Measurements from ENCODE around the gene SYT14. TPM values are rescaled to one million over a fixed set of nuclear protein-coding genes. Genes with fewer than 3 reads are reported as not detected.

The SYT14 gene
- total RNA-seq, 1 experiment from 2014 or later: 10.3 TPM

DNA sequence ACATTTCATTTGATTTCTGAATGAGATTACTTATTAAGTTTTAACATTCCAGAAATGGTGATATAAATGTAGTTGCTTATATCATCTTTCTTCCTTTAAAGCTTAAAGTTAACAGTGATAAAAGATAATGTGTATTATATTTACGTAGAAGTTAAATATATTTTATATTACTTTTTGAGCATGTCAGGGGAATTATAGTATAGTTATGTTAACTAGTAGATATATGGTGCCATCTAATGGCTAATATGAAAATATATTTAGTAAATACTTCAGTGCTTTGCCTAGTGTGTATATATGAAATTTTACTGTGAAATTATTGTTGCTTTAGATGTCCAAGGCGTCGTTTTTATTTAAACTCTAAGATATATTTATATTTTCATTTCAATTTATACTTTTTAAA lies 51.5 kb downstream of the SYT14 start:
- no peak overlapping the region for H2BK15ac ChIP-seq (ENCODE audit: low read depth, low read length)

More for the DNA sequence above, 51.5 kb downstream of the SYT14 start:
- Histone ChIP-seq H3K4me2 (ENCODE audit: insufficient read depth, insufficient read length, low read length) (no peak overlapping the region), H4K5ac (ENCODE audit: insufficient read length, low read depth, low read length) (no peak overlapping the region), H3K27ac (ENCODE audit: insufficient read length, low read depth, low read length) (no peak overlapping the region), H2AK5ac (ENCODE audit: insufficient read length, low read length) (no peak overlapping the region), H2BK12ac (ENCODE audit: insufficient read length, low read depth, low read length) (no peak overlapping the region), H3K14ac (ENCODE audit: insufficient read depth, low read length) (no peak overlapping the region), H3K9me3 (ENCODE audit: control insufficient read depth, low read depth, low read length) (no peaks in the 10 kb centered on the region), H3K27me3 (ENCODE audit: insufficient read depth, low read length) (no peaks in the 10 kb centered on the region), H3K56ac (ENCODE audit: insufficient read length, low read depth, low read length) (no peak overlapping the region), H4K20me1 (ENCODE audit: control insufficient read depth, insufficient read depth, insufficient read length) (no peaks in the 10 kb centered on the region), H3K79me1 (ENCODE audit: insufficient read depth, low read depth, low read length, poor library complexity, severe bottlenecking) (peaks cover 6% of the 10 kb centered on the region), H4K91ac (ENCODE audit: insufficient read length, low read depth, low read length) (no peak overlapping the region), H3K79me2 (ENCODE audit: insufficient read depth, low read length) (no peaks in the 10 kb centered on the region), H3K18ac (ENCODE audit: insufficient read length, low read depth, low read length) (no peak overlapping the region), H3K23ac (ENCODE audit: insufficient read length, low read depth, low read length) (no peak overlapping the region), H2BK20ac (ENCODE audit: low read depth, low read length, poor library complexity, severe bottlenecking) (no peak overlapping the region), H2BK5ac (ENCODE audit: insufficient read length, low read length) (no peak overlapping the region), H3T11ph (ENCODE audit: low read length) (no peak overlapping the region), H2BK120ac (ENCODE audit: low read depth, low read length, poor library complexity, severe bottlenecking) (no peak overlapping the region), H3K23me2 (ENCODE audit: insufficient read length, low read depth, low read length, poor library complexity, severe bottlenecking) (no peaks in the 10 kb centered on the region), H4K8ac (replicated peaks; ENCODE audit: insufficient read length, low read depth, low read length) (no peak overlapping the region), H3K4ac (ENCODE audit: low read depth, low read length) (no peak overlapping the region), H3K9ac (ENCODE audit: extremely low read depth, insufficient read length, low read length) (no peak overlapping the region), H2AFZ (ENCODE audit: low read length) (no peak overlapping the region), H3K4me1 (ENCODE audit: insufficient read depth, low read length) (no peaks in the 10 kb centered on the region)
- Mint-ChIP-seq H3K27ac (no peak overlapping the region), H3K9me3 (peaks cover 0 to 10% of the 10 kb centered on the region in 2 experiments; a peak in 3 of 5 replicates), H3K36me3 (ENCODE audit: insufficient read depth in 1 of 3, low read depth in 3 of 3) (peaks cover 11 to 17% (median 13%) of the 10 kb centered on the region in 3 experiments; a peak in 6 of 7 replicates), H3K4me3 (no peak overlapping the region), H3K27me3 (ENCODE audit: low read depth) (no peaks in the 10 kb centered on the region; the same call in 1 of the 2 replicates), H3K4me1 (peaks cover 14 to 15% of the 10 kb centered on the region in 2 experiments)
- TF ChIP-seq, protein P1, sequence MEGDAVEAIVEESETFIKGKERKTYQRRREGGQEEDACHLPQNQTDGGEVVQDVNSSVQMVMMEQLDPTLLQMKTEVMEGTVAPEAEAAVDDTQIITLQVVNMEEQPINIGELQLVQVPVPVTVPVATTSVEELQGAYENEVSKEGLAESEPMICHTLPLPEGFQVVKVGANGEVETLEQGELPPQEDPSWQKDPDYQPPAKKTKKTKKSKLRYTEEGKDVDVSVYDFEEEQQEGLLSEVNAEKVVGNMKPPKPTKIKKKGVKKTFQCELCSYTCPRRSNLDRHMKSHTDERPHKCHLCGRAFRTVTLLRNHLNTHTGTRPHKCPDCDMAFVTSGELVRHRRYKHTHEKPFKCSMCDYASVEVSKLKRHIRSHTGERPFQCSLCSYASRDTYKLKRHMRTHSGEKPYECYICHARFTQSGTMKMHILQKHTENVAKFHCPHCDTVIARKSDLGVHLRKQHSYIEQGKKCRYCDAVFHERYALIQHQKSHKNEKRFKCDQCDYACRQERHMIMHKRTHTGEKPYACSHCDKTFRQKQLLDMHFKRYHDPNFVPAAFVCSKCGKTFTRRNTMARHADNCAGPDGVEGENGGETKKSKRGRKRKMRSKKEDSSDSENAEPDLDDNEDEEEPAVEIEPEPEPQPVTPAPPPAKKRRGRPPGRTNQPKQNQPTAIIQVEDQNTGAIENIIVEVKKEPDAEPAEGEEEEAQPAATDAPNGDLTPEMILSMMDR (conservative IDR thresholded peaks at IDR 0.05): peak; percentile 41; the same call in 2 of the 3 replicates
- no CpG with 5 or more reads among the region's 3 CpGs for WGBS (ENCODE audit: extremely low coverage, insufficient read length, low lambda C conversion rate)
- no peak for DNase-seq
